MG63 (cell line): ENCODE results near the gene TMEM260. TPM values are rescaled to one million over a fixed set of nuclear protein-coding genes. Genes with fewer than 3 reads are reported as not detected.

Experiments used
- total RNA-seq: library from RNA; depleted of rRNA; stranded (reverse); fragments of >200 nt; shearing (Covaris generic); gene quantifications from 2 replicates; pipeline ENCODE4 v1.2.3, GENCODE V29; 2014; ENCODE audit warnings: low replicate concordance; rRNA removed

The TMEM260 gene
- total RNA-seq, 1 experiment from 2014 or later = 3.2 TPM

Other genes with a start within 250 kb of the TMEM260 start
- not detected in 2 replicates for gene OTX2, start 230.7 kb downstream of the TMEM260 start, total RNA-seq